ENCODE data around the gene TRIM10. TPM values are rescaled to one million over a fixed set of nuclear protein-coding genes. Genes with fewer than 3 reads are reported as not detected.
A peak's percentile ranks its signal among the peaks of the same experiment; 100 is the strongest.

Gene TRIM10
- total and polyA plus RNA-seq, 2 donors (not counting 1 experiment from before 2014, with no cell fraction given): not detected

DNA sequence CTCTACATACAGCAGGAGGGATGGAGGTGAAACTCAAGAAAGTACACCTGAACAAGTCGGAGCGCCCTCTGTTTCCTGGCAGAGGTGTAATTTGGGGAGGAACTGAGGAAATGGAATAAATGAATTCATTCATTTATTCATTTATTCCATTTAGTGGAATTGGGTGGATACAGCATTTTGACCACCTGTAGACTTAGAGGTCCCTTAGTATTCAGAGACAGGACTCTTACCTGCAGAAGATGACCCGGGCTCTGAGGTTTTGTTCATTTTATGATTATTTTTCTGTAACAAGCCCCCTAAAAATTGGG is 57.2 kb downstream of the TRIM10 start:
- peak overlapping the region; percentile 82 for H2AFZ ChIP-seq (ENCODE audit: insufficient read depth, low read depth, low read length, poor library complexity, severe bottlenecking)
- H3K4me3 ChIP-seq (ENCODE audit: control extremely low read depth in 1 of 5, extremely low read depth in 1 of 5, insufficient read depth in 1 of 5, low read depth in 2 of 5, low read length in 4 of 5): peak overlapping the region in 4 of 5 experiments; percentile 44 to 64 (median 54)
- peaks cover 32% of the 10 kb centered on the region for H3K4me1 Mint-ChIP-seq
- H3K4me3 Mint-ChIP-seq: peak overlapping the region; percentile 91
- H3K4me2 ChIP-seq (replicated peaks; ENCODE audit: low read depth, low read length, poor library complexity, severe bottlenecking): peak overlapping the region; percentile 82
- H4K20me1 ChIP-seq (ENCODE audit: control insufficient read depth, insufficient read depth, low read length, poor library complexity, severe bottlenecking): no peaks in the 10 kb centered on the region
- no peaks in the 10 kb centered on the region for H3K79me2 ChIP-seq (ENCODE audit: control insufficient read depth, insufficient read depth, low read length)
- peak overlapping the region; percentile 34 for H3K27ac Mint-ChIP-seq
- H3K9me3 ChIP-seq (ENCODE audit: control extremely low read depth in 1 of 3, control insufficient read depth in 2 of 3, insufficient read depth in 1 of 3, low read length in 2 of 3): peaks cover 0 to 15% (median 0%) of the 10 kb centered on the region in 3 donors
- H3K9ac ChIP-seq (ENCODE audit: low read length): peak overlapping the region; percentile 60
- POLR2A ChIA-PET: interaction anchor here (1.0 to 2.1 kb wide), 2 partner anchors 27 to 43 kb away, joined by 7 to 10 read pairs; partner anchors contain the start of gene POLR1H
- peaks cover 52% of the 10 kb centered on the region for H3K27me3 Mint-ChIP-seq
- H3K9me3 Mint-ChIP-seq (ENCODE audit: insufficient read depth): no peaks in the 10 kb centered on the region
- no peak for TF ChIP-seq EZH2 (IDR thresholded peaks at IDR 0.05; ENCODE audit: borderline replicate concordance, insufficient read depth, low read depth, low read length, poor library complexity, severe bottlenecking)
- TF ChIP-seq, protein P1, sequence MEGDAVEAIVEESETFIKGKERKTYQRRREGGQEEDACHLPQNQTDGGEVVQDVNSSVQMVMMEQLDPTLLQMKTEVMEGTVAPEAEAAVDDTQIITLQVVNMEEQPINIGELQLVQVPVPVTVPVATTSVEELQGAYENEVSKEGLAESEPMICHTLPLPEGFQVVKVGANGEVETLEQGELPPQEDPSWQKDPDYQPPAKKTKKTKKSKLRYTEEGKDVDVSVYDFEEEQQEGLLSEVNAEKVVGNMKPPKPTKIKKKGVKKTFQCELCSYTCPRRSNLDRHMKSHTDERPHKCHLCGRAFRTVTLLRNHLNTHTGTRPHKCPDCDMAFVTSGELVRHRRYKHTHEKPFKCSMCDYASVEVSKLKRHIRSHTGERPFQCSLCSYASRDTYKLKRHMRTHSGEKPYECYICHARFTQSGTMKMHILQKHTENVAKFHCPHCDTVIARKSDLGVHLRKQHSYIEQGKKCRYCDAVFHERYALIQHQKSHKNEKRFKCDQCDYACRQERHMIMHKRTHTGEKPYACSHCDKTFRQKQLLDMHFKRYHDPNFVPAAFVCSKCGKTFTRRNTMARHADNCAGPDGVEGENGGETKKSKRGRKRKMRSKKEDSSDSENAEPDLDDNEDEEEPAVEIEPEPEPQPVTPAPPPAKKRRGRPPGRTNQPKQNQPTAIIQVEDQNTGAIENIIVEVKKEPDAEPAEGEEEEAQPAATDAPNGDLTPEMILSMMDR (IDR thresholded peaks at IDR 0.05): no peak
- H3K36me3 ChIP-seq (replicated peaks in 1 of 2; ENCODE audit: control extremely low read depth in 1 of 2, control insufficient read depth in 1 of 2, extremely low read depth in 1 of 2, insufficient read depth in 2 of 2, low read length in 1 of 2): no peaks in the 10 kb centered on the region
- CTCF ChIA-PET: interaction anchor here (0.8 to 4.0 kb wide), 20 partner anchors 8 to 450 kb away, joined by 3 to 194 read pairs (median 6); partner anchors contain the start of genes POLR1H, PPP1R11, TRIM26 and TRIM39
- no peak overlapping the region for H3K27ac ChIP-seq (ENCODE audit: low read length in 2 of 2)
- peaks cover 37 to 40% of the 10 kb centered on the region in 2 donors for H3K4me1 ChIP-seq (ENCODE audit: control insufficient read depth in 2 of 2, insufficient read depth in 2 of 2, low read length in 2 of 2)
- no CpG with 5 or more reads among the region's 3 CpGs for WGBS (ENCODE audit: insufficient coverage)
- H3K27me3 ChIP-seq (replicated peaks in 1 of 4; ENCODE audit: control extremely low read depth in 1 of 4, control insufficient read depth in 3 of 4, insufficient read depth in 4 of 4, low read length in 3 of 4): peaks cover 3 to 64% (median 47%) of the 10 kb centered on the region in 4 experiments
- intact Hi-C loops (cut with micrococcal nuclease): loop anchor here (1.0 to 10.0 kb wide), 7 partner anchors 27 to 293 kb away; partner anchors contain the start of genes PPP1R11, TRIM26 and TRIM39
- ATAC-seq (ENCODE audit: low read depth) (no peak), DNase-seq (no peak)

Measured in B cell (primary cell).